Fibroblast of lung (primary cell): Measurements from ENCODE around the gene GNG7. TPM values are rescaled to one million over a fixed set of nuclear protein-coding genes. Genes with fewer than 3 reads are reported as not detected.
A peak's percentile ranks its signal among the peaks of the same experiment; 100 is the strongest.
"Not testable (repeated sequence)": the region's sequence is repeated elsewhere in the genome, so short reads cannot be mapped to it uniquely, and the experiment has no call there.

Experiments
- DNase-seq, 2 donors: peaks; one replicate each; pipeline versions ENCODE4 v3.0.0 to v3.0.0-alpha.2; 2010; ENCODE audit warnings: low read depth in 2 of 2
- H2AFZ ChIP-seq: 2 replicates; pipeline ENCODE4 v1.5.1; 2012; ENCODE audit warnings: low read length, control low read depth, inconsistent platforms
- H3K27ac ChIP-seq: 2 replicates; pipeline ENCODE4 v1.5.1; 2011; ENCODE audit warnings: low read length, control low read depth; ENCODE audit not compliant: insufficient read depth
- H3K27me3 ChIP-seq: 2 replicates; pipeline ENCODE4 v1.5.1; 2011; ENCODE audit warnings: mild to moderate bottlenecking, low read length; ENCODE audit not compliant: control insufficient read depth, insufficient read depth
- H3K36me3 ChIP-seq: 2 replicates; pipeline ENCODE4 v1.5.1; 2011; ENCODE audit warnings: low read length; ENCODE audit not compliant: control insufficient read depth, insufficient read depth
- H3K4me1 ChIP-seq: 2 replicates; pipeline ENCODE4 v1.5.1; 2011; ENCODE audit warnings: low read length; ENCODE audit not compliant: control insufficient read depth, insufficient read depth; ENCODE audit errors: extremely low read depth
- H3K4me2 ChIP-seq: 2 replicates; pipeline ENCODE4 v1.5.1; 2011; ENCODE audit warnings: low read length, control low read depth; ENCODE audit not compliant: insufficient read depth; ENCODE audit errors: extremely low read depth
- H3K4me3 ChIP-seq, 4 experiments: fragments of 200-600 bp in 1 of 4; sonication (generic) in 1 of 4; replicated peaks in 1 of 4; 2 replicates each; pipeline ENCODE4 v1.5.1; 2011 to 2016; ENCODE audit warnings: low read length in 4 of 4, low read depth in 3 of 4, mild to moderate bottlenecking in 3 of 4, control low read depth in 2 of 4, inconsistent platforms in 1 of 4, mixed read lengths in 1 of 4; ENCODE audit not compliant: insufficient read depth in 1 of 4; ENCODE audit errors: control extremely low read depth in 1 of 4
- H3K79me2 ChIP-seq: 2 replicates; pipeline ENCODE4 v1.5.1; 2012; ENCODE audit warnings: mild to moderate bottlenecking, low read length, inconsistent platforms; ENCODE audit not compliant: control insufficient read depth, insufficient read depth
- H3K9ac ChIP-seq: 2 replicates; pipeline ENCODE4 v1.5.1; 2011; ENCODE audit warnings: mild to moderate bottlenecking, low read length, control low read depth; ENCODE audit not compliant: insufficient read depth
- H3K9me3 ChIP-seq: 2 replicates; pipeline ENCODE4 v1.5.1; 2012; ENCODE audit warnings: low read depth, low read length; ENCODE audit not compliant: control insufficient read depth, insufficient read depth
- H4K20me1 ChIP-seq: 2 replicates; pipeline ENCODE4 v1.5.1; 2011; ENCODE audit warnings: low read length; ENCODE audit not compliant: control insufficient read depth, insufficient read depth; ENCODE audit errors: extremely low read depth
- EZH2 ChIP-seq: IDR thresholded peaks from 2 replicates; pipeline ENCODE4 v1.5.1; 2012; ENCODE audit warnings: low read length, control low read depth, mild to moderate bottlenecking; ENCODE audit errors: missing control alignments
- polyA plus RNA-seq, 2 donors: library from polyadenylated mRNA; depleted of rRNA in 1 of 2; stranded (reverse) in 1 of 2; unstranded in 1 of 2; fragments of >200 nt; gene quantifications; 2 replicates each; pipeline ENCODE4 v1.2.1, GENCODE V29; 2011 to 2012; ENCODE audit warnings: missing spikeins in 1 of 2
- total RNA-seq: library from RNA; depleted of rRNA; stranded (reverse); fragments of >200 nt; gene quantifications from 2 replicates; pipeline ENCODE4 v1.2.1, GENCODE V29; 2014
- TF ChIP-seq, protein P1 (sequence below), 2 donors: IDR thresholded peaks in 1 of 2; conservative IDR thresholded peaks in 1 of 2; 1 replicate in 1 of 2; 2 replicates in 1 of 2; pipeline ENCODE4 v1.5.1; 2011 to 2012; ENCODE audit warnings: low read length in 2 of 2, control low read depth in 1 of 2, inconsistent platforms in 1 of 2, low read depth in 1 of 2, mild to moderate bottlenecking in 1 of 2

The GNG7 gene
- total and polyA plus RNA-seq, 2 donors (not counting 1 experiment from before 2014, with no cell fraction given): 0.27 to 0.83 TPM

DNA sequence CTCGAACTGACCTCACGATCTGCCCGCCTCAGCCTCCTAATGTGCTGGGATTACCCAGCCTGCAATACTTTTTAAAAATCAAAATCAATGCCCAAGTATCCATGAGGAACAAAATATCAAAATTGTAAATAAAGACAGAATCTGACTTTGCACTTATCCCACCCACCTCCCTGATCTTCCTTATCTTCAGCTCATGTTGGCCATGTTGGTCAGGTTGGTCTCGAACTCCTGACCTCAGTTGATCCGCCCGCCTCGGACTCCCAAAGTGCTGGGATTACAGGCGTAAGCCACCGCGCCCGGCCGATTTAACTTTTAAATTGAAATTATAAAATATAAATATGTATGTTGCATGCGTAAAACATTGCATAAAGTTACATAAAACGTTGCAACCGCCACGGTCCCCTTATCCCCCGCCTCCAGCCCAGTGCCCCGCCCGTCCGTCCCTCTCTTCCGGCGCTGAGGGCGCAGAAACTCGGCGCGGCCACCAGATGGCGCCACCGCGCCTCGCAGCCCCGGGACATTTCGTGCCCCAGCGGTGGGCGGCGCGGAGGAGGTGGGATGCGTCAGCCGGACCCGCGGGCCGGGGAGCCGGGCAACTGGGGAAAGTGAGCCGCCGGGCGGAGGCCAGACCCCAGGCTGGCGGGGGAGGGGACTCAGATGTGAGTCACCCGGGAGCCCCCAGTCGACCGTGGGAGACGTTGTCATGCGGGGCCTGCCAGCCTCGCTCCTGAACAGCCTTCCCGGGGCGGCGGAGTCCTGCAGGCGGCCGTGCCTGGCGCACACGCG, 228.1 kb downstream of the GNG7 start:
- H3K4me2 ChIP-seq: peak overlapping the region; percentile 98
- H3K36me3 ChIP-seq: peaks cover 8% of the 10 kb centered on the region
- H2AFZ ChIP-seq: no peak overlapping the region
- no peak for TF ChIP-seq EZH2
- TF ChIP-seq, protein P1, sequence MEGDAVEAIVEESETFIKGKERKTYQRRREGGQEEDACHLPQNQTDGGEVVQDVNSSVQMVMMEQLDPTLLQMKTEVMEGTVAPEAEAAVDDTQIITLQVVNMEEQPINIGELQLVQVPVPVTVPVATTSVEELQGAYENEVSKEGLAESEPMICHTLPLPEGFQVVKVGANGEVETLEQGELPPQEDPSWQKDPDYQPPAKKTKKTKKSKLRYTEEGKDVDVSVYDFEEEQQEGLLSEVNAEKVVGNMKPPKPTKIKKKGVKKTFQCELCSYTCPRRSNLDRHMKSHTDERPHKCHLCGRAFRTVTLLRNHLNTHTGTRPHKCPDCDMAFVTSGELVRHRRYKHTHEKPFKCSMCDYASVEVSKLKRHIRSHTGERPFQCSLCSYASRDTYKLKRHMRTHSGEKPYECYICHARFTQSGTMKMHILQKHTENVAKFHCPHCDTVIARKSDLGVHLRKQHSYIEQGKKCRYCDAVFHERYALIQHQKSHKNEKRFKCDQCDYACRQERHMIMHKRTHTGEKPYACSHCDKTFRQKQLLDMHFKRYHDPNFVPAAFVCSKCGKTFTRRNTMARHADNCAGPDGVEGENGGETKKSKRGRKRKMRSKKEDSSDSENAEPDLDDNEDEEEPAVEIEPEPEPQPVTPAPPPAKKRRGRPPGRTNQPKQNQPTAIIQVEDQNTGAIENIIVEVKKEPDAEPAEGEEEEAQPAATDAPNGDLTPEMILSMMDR (conservative IDR thresholded peaks at IDR 0.05 in 1 of 2, IDR thresholded peaks at IDR 0.05 in 1 of 2; ENCODE audit: low read depth in 1 of 2, low read length in 2 of 2): peak; percentile 65 to 79
- H3K9ac ChIP-seq: peak overlapping the region; percentile 59
- no peaks in the 10 kb centered on the region for H3K9me3 ChIP-seq
- peaks cover 4% of the 10 kb centered on the region for H3K4me1 ChIP-seq
- H3K27ac ChIP-seq: peak overlapping the region; percentile 82
- H3K79me2 ChIP-seq: peaks cover 23% of the 10 kb centered on the region
- DNase-seq: peak; percentile 85 to 91
- H3K27me3 ChIP-seq: no peaks in the 10 kb centered on the region
- H4K20me1 ChIP-seq: no peaks in the 10 kb centered on the region
- peak overlapping the region; percentile 43 to 92 (median 58) for H3K4me3 ChIP-seq

DNA sequence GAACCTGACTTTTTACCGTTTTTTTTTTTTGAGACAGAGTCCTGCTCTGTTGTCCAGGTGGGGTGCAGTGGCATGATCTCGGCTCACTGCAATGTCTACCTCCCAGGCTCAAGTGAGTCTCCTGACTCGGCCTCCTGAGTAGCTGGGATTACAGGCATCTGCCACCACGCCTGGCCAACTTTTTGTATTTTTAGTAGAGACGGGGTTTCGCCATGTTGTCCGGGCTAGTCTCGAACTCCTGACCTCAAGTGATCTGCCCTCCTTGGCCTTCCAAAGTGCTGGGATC, 232.6 kb downstream of the GNG7 start:
- not testable (repeated sequence) for H3K9me3 ChIP-seq, H3K4me3 ChIP-seq, H3K79me2 ChIP-seq, H3K36me3 ChIP-seq, H3K4me2 ChIP-seq, H2AFZ ChIP-seq, DNase-seq, H3K27ac ChIP-seq, H4K20me1 ChIP-seq, H3K4me1 ChIP-seq, H3K9ac ChIP-seq, H3K27me3 ChIP-seq

DNA sequence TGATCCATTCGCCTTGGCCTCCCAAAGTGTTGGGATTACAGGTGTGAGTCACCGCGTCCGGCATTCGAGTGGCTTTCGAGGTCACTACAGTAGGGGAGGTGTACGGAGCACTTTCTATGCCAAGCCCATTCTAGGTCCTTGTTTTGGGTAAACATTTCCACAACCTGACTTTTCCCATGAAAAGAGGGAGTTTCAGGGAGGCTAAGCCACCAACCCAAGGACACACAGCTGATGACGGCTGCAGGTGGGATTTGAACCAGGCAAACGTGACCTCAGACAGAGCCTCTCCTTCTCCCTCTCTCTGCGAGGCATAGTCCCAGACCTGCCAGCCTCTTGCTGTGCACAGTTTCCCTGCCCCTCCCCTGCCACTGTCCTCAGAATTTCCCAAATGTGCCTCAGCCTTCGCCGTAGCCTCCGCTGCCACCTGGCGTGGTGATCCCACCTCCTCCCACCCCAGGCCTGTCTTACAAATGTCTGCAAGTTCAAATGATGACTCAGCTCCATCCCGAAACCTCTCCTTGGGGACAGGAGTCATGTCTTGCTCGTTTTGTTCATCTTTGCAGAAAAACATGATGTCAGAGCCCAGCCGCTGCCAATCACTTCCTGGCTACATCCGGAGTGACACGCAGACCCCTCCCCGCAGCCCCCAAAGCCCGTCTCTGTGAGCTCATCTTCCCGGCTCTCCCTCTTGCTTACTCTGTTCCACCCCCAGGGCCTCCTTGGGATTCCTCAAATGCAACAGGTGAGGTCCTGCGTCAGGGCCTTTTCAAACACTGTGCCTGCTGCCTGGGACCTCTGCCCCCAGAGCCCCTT, 233.2 kb downstream of the GNG7 start:
- no peak overlapping the region for H3K4me3 ChIP-seq

More for the DNA sequence above, 233.2 kb downstream of the GNG7 start:
- H3K9me3 ChIP-seq: no peaks in the 10 kb centered on the region
- H3K4me1 ChIP-seq: peaks cover 8% of the 10 kb centered on the region
- no peaks in the 10 kb centered on the region for H3K36me3 ChIP-seq
- no peaks in the 10 kb centered on the region for H4K20me1 ChIP-seq
- no peak overlapping the region for H2AFZ ChIP-seq
- H3K9ac ChIP-seq: no peak overlapping the region
- H3K4me2 ChIP-seq: no peak overlapping the region
- H3K27ac ChIP-seq: no peak overlapping the region
- no peaks in the 10 kb centered on the region for H3K27me3 ChIP-seq
- DNase-seq: peak; percentile 58 to 87
- TF ChIP-seq, protein P1 (conservative IDR thresholded peaks at IDR 0.05 in 1 of 2, IDR thresholded peaks at IDR 0.05 in 1 of 2; ENCODE audit: low read depth in 1 of 2, low read length in 2 of 2): no peak
- no peak for TF ChIP-seq EZH2
- H3K79me2 ChIP-seq: no peaks in the 10 kb centered on the region
